ENCODE measurements around the gene PROB1.

- TF ChIP-seq NCOA1 (IDR thresholded peaks at IDR 0.05; ENCODE audit: low read depth): no peak
- TF ChIP-seq USF2 (CRISPR knock-in tag; IDR thresholded peaks at IDR 0.05): no peak
- no peak for TF ChIP-seq NR2C2 (CRISPR knock-in tag; IDR thresholded peaks at IDR 0.05)
- peak; percentile 77; the same call in 1 of the 2 replicates for TF ChIP-seq NR2C2 (tag; IDR thresholded peaks at IDR 0.05)
- peak; percentile 67 to 77 (median 75) for TF ChIP-seq CTCF (IDR thresholded peaks at IDR 0.05 in 2 of 3, conservative IDR thresholded peaks at IDR 0.05 in 1 of 3; ENCODE audit: insufficient read depth in 2 of 3, low read depth in 1 of 3, low read length in 3 of 3)
- TF ChIP-seq TCF7L2 (IDR thresholded peaks at IDR 0.05; ENCODE audit: low read depth, low read length): no peak
- TF ChIP-seq JUN (IDR thresholded peaks at IDR 0.05; ENCODE audit: borderline replicate concordance, low read depth, low read length): peak; percentile 49; the same call in 1 of the 2 replicates
- no peak for TF ChIP-seq JUN (CRISPR knock-in tag; IDR thresholded peaks at IDR 0.05; ENCODE audit: borderline replicate concordance)
- peak; percentile 30 for TF ChIP-seq PRDM10 (IDR thresholded peaks at IDR 0.05; ENCODE audit: partially characterized antibody)
- TF ChIP-seq PTBP1 (IDR thresholded peaks at IDR 0.05; ENCODE audit: low read depth, low read length): no peak
- no peak for TF ChIP-seq POLR2A (conservative IDR thresholded peaks at IDR 0.05)
- no peak for TF ChIP-seq TARDBP (IDR thresholded peaks at IDR 0.05)
- TF ChIP-seq RAD51 (IDR thresholded peaks at IDR 0.05; ENCODE audit: borderline replicate concordance, low read depth): no peak
- no peak for TF ChIP-seq SRF (CRISPR knock-in tag; IDR thresholded peaks at IDR 0.05)
- TF ChIP-seq BHLHE40 (IDR thresholded peaks at IDR 0.05; ENCODE audit: low read length): peak; percentile 89
Observed at GRCh38 chr5:139385061-139386049, 9.5 kb downstream of the PROB1 start.
